Astrocyte of the cerebellum (primary cell): ENCODE data around the gene CACNA2D2.

Experiments used
- DNase-seq: peaks from one replicate; pipeline ENCODE4 v3.0.0-alpha.2; 2011; ENCODE audit warnings: low read depth
- H3K4me3 ChIP-seq: 2 replicates; pipeline ENCODE4 v1.5.1; 2011; ENCODE audit warnings: mild to moderate bottlenecking, low read depth, low read length, moderate library complexity
- in situ Hi-C: cut with HindIII; loops from 2 replicates; pipeline ENCODE4 v1.10.0; 2017; ENCODE audit warnings: low sequenced_read_pairs
- TF ChIP-seq, protein P1 (sequence below): IDR thresholded peaks from 2 replicates; pipeline ENCODE4 v1.5.1; 2012; ENCODE audit warnings: low read length, low read depth, moderate library complexity, mild to moderate bottlenecking; ENCODE audit errors: missing control alignments

CACNA2D2 gene

DNA sequence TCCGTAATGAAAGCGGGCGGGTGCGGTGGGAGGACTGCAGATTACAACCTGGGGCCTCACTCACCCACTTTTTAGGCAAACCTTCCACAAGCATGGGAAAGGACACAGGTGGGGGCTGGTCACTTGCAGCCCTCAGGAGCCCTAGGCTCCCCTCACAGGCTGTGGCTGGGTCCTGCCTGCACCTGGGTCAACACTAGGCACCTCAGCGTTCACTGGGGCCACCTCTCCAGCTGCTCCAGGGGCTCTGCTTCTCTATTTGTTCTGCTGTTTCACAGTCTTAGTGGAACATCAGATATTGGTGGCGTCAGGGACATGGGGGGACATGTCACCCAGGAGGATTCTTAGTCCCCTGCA lies 114.0 kb downstream of the CACNA2D2 start:
- TF ChIP-seq, protein P1, sequence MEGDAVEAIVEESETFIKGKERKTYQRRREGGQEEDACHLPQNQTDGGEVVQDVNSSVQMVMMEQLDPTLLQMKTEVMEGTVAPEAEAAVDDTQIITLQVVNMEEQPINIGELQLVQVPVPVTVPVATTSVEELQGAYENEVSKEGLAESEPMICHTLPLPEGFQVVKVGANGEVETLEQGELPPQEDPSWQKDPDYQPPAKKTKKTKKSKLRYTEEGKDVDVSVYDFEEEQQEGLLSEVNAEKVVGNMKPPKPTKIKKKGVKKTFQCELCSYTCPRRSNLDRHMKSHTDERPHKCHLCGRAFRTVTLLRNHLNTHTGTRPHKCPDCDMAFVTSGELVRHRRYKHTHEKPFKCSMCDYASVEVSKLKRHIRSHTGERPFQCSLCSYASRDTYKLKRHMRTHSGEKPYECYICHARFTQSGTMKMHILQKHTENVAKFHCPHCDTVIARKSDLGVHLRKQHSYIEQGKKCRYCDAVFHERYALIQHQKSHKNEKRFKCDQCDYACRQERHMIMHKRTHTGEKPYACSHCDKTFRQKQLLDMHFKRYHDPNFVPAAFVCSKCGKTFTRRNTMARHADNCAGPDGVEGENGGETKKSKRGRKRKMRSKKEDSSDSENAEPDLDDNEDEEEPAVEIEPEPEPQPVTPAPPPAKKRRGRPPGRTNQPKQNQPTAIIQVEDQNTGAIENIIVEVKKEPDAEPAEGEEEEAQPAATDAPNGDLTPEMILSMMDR, result no peak
- in situ Hi-C loops, result no loop called here
- no peak overlapping the region for H3K4me3 ChIP-seq

GRCh38 chr3:50388720-50389413 lies 114.6 kb downstream of the CACNA2D2 start:
- H3K4me3 ChIP-seq, result no peak overlapping the region
- peak; percentile 66 for DNase-seq
- TF ChIP-seq, protein P1, result no peak
- in situ Hi-C loops, result no loop called here

More for the DNA sequence above, 114.0 kb downstream of the CACNA2D2 start:
- no peak for DNase-seq

GRCh38 chr3:50388016-50388719 lies 115.3 kb downstream of the CACNA2D2 start:
- H3K4me3 ChIP-seq, result no peak overlapping the region
- in situ Hi-C loops, result no loop called here
- TF ChIP-seq, protein P1, result peak; percentile 57
- DNase-seq, result no peak

- TF ChIP-seq, protein P1, result no peak
- no peak for DNase-seq
- in situ Hi-C loops, result no loop called here
These were observed 117.7 kb downstream of the CACNA2D2 start for GRCh38 chr3:50385754-50386153.

DNA sequence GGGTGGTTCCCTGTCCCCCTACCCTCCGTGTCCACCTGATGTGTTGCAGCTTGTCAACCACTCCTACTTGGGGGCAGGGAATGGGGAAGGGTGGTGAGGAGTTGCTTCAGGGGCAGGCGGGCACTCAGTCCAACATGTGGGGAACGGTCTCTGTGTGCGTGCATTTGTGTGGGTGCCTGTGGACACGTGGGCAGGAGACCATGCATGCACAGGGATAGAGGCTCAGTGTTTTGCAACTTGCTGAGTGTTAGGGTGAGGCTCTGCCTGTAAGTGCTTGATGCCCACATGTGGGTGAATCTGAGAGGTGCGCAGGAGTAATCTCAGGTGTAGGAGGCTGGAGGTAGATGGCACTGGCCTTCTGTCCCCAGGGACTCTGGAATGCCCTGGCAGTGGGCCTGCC lies 119.7 kb downstream of the CACNA2D2 start:
- DNase-seq, result no peak
- H3K4me3 ChIP-seq, result no peak overlapping the region
- in situ Hi-C loops, result no loop called here
- TF ChIP-seq, protein P1, result no peak

More at GRCh38 chr3:50385754-50386153, 117.7 kb downstream of the CACNA2D2 start:
- H3K4me3 ChIP-seq, result no peak overlapping the region

- TF ChIP-seq, protein P1, result no peak
- in situ Hi-C loops, result no loop called here
- DNase-seq, result no peak
- no peak overlapping the region for H3K4me3 ChIP-seq
These were observed 120.7 kb downstream of the CACNA2D2 start for GRCh38 chr3:50382722-50383121.
